HepG2 (cell line): ENCODE results near the gene ABHD17B. TPM values are rescaled to one million over a fixed set of nuclear protein-coding genes. Genes with fewer than 3 reads are reported as not detected.
A peak's percentile ranks its signal among the peaks of the same experiment; 100 is the strongest.

ENCODE experiments used
- CEBPG ChIP-seq: IDR thresholded peaks from 2 replicates; pipeline ENCODE4 v1.6.1; 2016
- IKZF4 ChIP-seq: sonication (generic); formaldehyde crosslinking; IDR thresholded peaks from 2 replicates; pipeline ENCODE4 v1.5.1; 2020; ENCODE audit warnings: borderline replicate concordance, mild to moderate bottlenecking, low read depth, missing genetic modification reagents; ENCODE audit errors: not compliant biosample characterization
- MATR3 ChIP-seq: sonication (generic); formaldehyde crosslinking; IDR thresholded peaks from 2 replicates; pipeline ENCODE4 v1.4.0; 2020; ENCODE audit warnings: missing genetic modification reagents
- MBD4 ChIP-seq: IDR thresholded peaks from 2 replicates; pipeline ENCODE4 v1.6.1; 2012; ENCODE audit warnings: low read length, inconsistent platforms, borderline replicate concordance
- MIER2 ChIP-seq: IDR thresholded peaks from 2 replicates; pipeline ENCODE4 v1.6.1; 2016; ENCODE audit warnings: missing biosample characterization, missing genetic modification reagents
- NAIF1 ChIP-seq: sonication (generic); formaldehyde crosslinking; IDR thresholded peaks from 2 replicates; pipeline ENCODE4 v1.5.0; 2020; ENCODE audit warnings: mild to moderate bottlenecking, missing genetic modification reagents, borderline replicate concordance
- RBFOX2 ChIP-seq: fragments of 200-400 bp; formaldehyde crosslinking; IDR thresholded peaks from 2 replicates; pipeline ENCODE4 v1.6.1; 2017; ENCODE audit warnings: low read depth, mild to moderate bottlenecking, low read length
- SP5 ChIP-seq: IDR thresholded peaks from 2 replicates; pipeline ENCODE4 v1.6.1; 2016; ENCODE audit warnings: low read depth, borderline replicate concordance
- SYNCRIP ChIP-seq: fragments of 200-400 bp; formaldehyde crosslinking; IDR thresholded peaks from 2 replicates; pipeline ENCODE4 v1.6.1; 2018; ENCODE audit warnings: mild to moderate bottlenecking, low read depth, low read length; ENCODE audit not compliant: insufficient read depth
- ZFP62 ChIP-seq: sonication (generic); formaldehyde crosslinking; IDR thresholded peaks from 2 replicates; pipeline ENCODE4 v1.4.0; 2020; ENCODE audit warnings: missing genetic modification reagents
- ZFP82 ChIP-seq: sonication (generic); formaldehyde crosslinking; IDR thresholded peaks from 2 replicates; pipeline ENCODE4 v1.5.1; 2020; ENCODE audit warnings: mild to moderate bottlenecking, missing genetic modification reagents, borderline replicate concordance
- ZNF160 ChIP-seq: sonication (generic); formaldehyde crosslinking; IDR thresholded peaks from 2 replicates; pipeline ENCODE4 v1.8.0; 2022; ENCODE audit warnings: mild to moderate bottlenecking, inconsistent platforms, missing genetic modification reagents
- ZNF7 ChIP-seq: IDR thresholded peaks from 2 replicates; pipeline ENCODE4 v1.6.1; 2016; ENCODE audit warnings: missing biosample characterization, missing genetic modification reagents
- polyA plus RNA-seq, 8 experiments: library from polyadenylated mRNA; depleted of rRNA in 3 of 8; stranded (reverse) in 7 of 8; unstranded in 1 of 8; fragments of >200 nt; fragmentation: Illumina TruSeq in 4 of 8; extraction: Trizol in 4 of 8; gene quantifications; 2 replicates each; pipeline versions ENCODE4 v1.2.1 to v1.2.3, GENCODE V29; 2011 to 2016; ENCODE audit warnings: low read depth in 4 of 8, missing spikeins in 1 of 8, mixed read lengths in 1 of 8; ENCODE audit not compliant: insufficient read depth in 1 of 8
- total RNA-seq, 5 experiments: library from RNA; depleted of rRNA; stranded (reverse); fragments of >200 nt; fragmentation: Illumina TruSeq; extraction: Trizol; gene quantifications; 2 replicates each; pipeline ENCODE4 v1.2.3, GENCODE V29; 2016; ENCODE audit warnings: low read depth in 1 of 5
- TF ChIP-seq, protein P1 (sequence below): sonication (generic); formaldehyde crosslinking; IDR thresholded peaks from 2 replicates; pipeline ENCODE4 v1.9.0; 2021; ENCODE audit warnings: missing genetic modification reagents, borderline replicate concordance
- TF ChIP-seq, protein P2 (sequence below): sonication (generic); formaldehyde crosslinking; IDR thresholded peaks from 2 replicates; pipeline ENCODE4 v1.4.0; 2020; ENCODE audit warnings: mild to moderate bottlenecking, missing genetic modification reagents
- TF ChIP-seq, protein P3 (sequence below): sonication (generic); formaldehyde crosslinking; conservative IDR thresholded peaks from 2 replicates; pipeline ENCODE4 v1.8.0; 2022; ENCODE audit warnings: missing genetic modification reagents
- TF ChIP-seq, protein P4 (sequence below), 2 experiments: sonication (generic) in 1 of 2; formaldehyde crosslinking in 1 of 2; IDR thresholded peaks; 2 replicates each; pipeline versions ENCODE4 v1.4.0 to v1.6.1; 2018 to 2020; ENCODE audit warnings: missing genetic modification reagents in 2 of 2, borderline replicate concordance in 1 of 2, low read depth in 1 of 2, mild to moderate bottlenecking in 1 of 2, missing biosample characterization in 1 of 2
- TF ChIP-seq, protein P5 (sequence below): IDR thresholded peaks from 2 replicates; pipeline ENCODE4 v1.6.1; 2016; ENCODE audit warnings: missing compliant biosample characterization, missing genetic modification reagents, borderline replicate concordance

Gene ABHD17B
- total and polyA plus RNA-seq, 2 of the 13 experiments (the other 11 are each of a cell fraction or from before 2014, with no cell fraction given): 11.3 to 22.0 TPM

DNA sequence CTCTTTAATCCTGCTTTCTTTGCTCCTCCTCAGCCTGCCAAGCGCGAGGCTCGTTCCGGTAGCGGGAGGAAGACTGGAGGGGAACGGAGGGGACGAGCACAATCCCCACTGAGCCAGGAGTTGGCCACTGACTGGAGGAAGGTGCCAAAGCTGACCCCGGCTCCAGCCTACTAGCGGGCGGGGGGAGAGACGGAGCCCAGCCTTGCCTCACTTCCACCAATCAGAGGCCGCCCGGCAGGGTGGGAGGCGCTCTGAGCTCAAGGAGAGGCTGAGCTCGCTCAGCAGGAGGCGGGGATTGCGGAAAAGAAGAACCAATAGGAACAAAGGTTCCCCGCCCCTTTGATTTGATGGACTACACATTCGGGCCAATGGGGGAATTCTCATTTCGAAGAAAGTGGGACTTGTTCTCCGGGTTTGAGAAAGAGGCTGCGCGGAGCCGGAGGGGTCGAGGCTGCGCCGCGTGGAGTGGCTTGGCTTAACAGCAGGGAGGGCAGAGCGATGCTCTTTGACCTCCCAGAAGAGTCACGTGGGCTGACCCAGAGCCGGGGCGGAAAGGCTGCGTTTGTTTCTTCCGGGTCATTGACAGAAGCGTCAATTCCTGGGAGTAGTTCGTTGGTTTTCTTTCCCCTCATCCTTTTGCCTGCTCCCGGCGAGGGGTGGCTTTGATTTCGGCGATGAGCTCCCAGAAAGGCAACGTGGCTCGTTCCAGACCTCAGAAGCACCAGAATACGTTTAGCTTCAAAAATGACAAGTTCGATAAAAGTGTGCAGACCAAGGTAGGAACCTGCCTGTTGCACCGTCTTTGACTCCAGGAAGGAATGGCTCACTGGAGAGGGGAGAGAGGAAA lies at the start of gene ABHD17B, which contains the start of gene C9orf85 (continued):
- peak; percentile 74 for TF ChIP-seq NAIF1 (CRISPR knock-in tag)
- no peak; the same call in 1 of the 2 replicates for TF ChIP-seq ZNF160 (CRISPR knock-in tag)
- TF ChIP-seq ZNF7 (CRISPR knock-in tag): no peak
- TF ChIP-seq MIER2 (CRISPR knock-in tag): peak; percentile 9; the same call in 1 of the 2 replicates
- TF ChIP-seq MBD4: no peak
- TF ChIP-seq, protein P1, sequence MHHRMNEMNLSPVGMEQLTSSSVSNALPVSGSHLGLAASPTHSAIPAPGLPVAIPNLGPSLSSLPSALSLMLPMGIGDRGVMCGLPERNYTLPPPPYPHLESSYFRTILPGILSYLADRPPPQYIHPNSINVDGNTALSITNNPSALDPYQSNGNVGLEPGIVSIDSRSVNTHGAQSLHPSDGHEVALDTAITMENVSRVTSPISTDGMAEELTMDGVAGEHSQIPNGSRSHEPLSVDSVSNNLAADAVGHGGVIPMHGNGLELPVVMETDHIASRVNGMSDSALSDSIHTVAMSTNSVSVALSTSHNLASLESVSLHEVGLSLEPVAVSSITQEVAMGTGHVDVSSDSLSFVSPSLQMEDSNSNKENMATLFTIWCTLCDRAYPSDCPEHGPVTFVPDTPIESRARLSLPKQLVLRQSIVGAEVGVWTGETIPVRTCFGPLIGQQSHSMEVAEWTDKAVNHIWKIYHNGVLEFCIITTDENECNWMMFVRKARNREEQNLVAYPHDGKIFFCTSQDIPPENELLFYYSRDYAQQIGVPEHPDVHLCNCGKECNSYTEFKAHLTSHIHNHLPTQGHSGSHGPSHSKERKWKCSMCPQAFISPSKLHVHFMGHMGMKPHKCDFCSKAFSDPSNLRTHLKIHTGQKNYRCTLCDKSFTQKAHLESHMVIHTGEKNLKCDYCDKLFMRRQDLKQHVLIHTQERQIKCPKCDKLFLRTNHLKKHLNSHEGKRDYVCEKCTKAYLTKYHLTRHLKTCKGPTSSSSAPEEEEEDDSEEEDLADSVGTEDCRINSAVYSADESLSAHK (CRISPR knock-in tag): no peak
- TF ChIP-seq CEBPG (CRISPR knock-in tag): no peak; the same call in 1 of the 2 replicates
- TF ChIP-seq SP5 (CRISPR knock-in tag): no peak; the same call in none of the 2 replicates
- TF ChIP-seq, protein P2, sequence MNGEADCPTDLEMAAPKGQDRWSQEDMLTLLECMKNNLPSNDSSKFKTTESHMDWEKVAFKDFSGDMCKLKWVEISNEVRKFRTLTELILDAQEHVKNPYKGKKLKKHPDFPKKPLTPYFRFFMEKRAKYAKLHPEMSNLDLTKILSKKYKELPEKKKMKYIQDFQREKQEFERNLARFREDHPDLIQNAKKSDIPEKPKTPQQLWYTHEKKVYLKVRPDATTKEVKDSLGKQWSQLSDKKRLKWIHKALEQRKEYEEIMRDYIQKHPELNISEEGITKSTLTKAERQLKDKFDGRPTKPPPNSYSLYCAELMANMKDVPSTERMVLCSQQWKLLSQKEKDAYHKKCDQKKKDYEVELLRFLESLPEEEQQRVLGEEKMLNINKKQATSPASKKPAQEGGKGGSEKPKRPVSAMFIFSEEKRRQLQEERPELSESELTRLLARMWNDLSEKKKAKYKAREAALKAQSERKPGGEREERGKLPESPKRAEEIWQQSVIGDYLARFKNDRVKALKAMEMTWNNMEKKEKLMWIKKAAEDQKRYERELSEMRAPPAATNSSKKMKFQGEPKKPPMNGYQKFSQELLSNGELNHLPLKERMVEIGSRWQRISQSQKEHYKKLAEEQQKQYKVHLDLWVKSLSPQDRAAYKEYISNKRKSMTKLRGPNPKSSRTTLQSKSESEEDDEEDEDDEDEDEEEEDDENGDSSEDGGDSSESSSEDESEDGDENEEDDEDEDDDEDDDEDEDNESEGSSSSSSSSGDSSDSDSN (CRISPR knock-in tag): peak; percentile 96
- TF ChIP-seq RBFOX2: peak; percentile 67
- TF ChIP-seq, protein P3, sequence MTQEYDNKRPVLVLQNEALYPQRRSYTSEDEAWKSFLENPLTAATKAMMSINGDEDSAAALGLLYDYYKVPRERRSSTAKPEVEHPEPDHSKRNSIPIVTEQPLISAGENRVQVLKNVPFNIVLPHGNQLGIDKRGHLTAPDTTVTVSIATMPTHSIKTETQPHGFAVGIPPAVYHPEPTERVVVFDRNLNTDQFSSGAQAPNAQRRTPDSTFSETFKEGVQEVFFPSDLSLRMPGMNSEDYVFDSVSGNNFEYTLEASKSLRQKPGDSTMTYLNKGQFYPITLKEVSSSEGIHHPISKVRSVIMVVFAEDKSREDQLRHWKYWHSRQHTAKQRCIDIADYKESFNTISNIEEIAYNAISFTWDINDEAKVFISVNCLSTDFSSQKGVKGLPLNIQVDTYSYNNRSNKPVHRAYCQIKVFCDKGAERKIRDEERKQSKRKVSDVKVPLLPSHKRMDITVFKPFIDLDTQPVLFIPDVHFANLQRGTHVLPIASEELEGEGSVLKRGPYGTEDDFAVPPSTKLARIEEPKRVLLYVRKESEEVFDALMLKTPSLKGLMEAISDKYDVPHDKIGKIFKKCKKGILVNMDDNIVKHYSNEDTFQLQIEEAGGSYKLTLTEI (CRISPR knock-in tag): no peak
- TF ChIP-seq, protein P4, sequence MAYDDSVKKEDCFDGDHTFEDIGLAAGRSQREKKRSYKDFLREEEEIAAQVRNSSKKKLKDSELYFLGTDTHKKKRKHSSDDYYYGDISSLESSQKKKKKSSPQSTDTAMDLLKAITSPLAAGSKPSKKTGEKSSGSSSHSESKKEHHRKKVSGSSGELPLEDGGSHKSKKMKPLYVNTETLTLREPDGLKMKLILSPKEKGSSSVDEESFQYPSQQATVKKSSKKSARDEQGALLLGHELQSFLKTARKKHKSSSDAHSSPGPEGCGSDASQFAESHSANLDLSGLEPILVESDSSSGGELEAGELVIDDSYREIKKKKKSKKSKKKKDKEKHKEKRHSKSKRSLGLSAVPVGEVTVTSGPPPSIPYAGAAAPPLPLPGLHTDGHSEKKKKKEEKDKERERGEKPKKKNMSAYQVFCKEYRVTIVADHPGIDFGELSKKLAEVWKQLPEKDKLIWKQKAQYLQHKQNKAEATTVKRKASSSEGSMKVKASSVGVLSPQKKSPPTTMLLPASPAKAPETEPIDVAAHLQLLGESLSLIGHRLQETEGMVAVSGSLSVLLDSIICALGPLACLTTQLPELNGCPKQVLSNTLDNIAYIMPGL (CRISPR knock-in tag; IDR thresholded peaks at IDR 0.05; ENCODE audit: borderline replicate concordance in 1 of 2, low read depth in 1 of 2): peak; percentile 72 to 80; a peak in 3 of 4 replicates
- peak; percentile 58; the same call in 1 of the 2 replicates for TF ChIP-seq ZFP82 (CRISPR knock-in tag)
- no peak for TF ChIP-seq SYNCRIP
- peak; percentile 24 for TF ChIP-seq IKZF4 (CRISPR knock-in tag)
- TF ChIP-seq MATR3 (CRISPR knock-in tag): no peak
- TF ChIP-seq ZFP62 (CRISPR knock-in tag): no peak
- TF ChIP-seq, protein P5, sequence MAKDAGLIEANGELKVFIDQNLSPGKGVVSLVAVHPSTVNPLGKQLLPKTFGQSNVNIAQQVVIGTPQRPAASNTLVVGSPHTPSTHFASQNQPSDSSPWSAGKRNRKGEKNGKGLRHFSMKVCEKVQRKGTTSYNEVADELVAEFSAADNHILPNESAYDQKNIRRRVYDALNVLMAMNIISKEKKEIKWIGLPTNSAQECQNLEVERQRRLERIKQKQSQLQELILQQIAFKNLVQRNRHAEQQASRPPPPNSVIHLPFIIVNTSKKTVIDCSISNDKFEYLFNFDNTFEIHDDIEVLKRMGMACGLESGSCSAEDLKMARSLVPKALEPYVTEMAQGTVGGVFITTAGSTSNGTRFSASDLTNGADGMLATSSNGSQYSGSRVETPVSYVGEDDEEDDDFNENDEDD: peak; percentile 68; the same call in 1 of the 2 replicates
